Measurements from ENCODE around the gene ZKSCAN3. TPM values are rescaled to one million over a fixed set of nuclear protein-coding genes. Genes with fewer than 3 reads are reported as not detected.

The ZKSCAN3 gene
- total and polyA plus RNA-seq, 2 of the 8 experiments (the other 6 are each of a cell fraction or from before 2014, with no cell fraction given) = 2.7 to 9.8 TPM

DNA sequence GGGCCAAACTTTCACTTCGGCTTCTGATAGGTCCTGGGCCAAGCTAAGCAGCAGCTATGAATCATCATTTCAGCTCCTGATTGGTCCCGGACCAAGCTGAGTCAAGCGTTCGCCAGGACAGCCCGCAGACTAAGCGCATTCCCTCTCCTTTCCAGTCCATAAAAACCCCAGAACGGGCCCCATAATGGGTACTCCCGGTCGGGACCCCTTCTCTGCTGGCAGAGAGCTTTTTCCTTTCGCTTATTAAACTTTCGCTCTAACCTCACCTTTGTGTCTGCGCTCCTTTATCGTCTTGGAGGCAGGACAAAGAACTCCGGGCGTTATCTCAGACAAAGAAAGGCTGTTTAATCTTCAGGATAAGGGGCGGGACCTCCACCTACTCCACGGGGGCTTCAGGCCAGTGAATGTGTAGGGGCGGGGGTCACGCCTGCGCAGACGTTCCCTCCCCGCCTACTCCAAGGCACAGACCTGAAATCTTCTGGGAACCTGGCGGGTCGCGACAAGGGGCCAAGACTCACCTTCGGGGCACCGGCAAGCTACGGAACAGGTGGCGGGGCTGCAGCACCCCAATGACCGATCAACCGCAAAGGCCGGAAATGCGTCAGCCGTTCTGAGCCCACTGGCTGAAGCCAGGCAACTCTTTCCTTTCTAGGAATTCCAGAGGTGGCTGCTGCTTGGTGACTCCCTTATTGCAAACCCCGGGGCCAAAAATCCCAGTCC lies 14.0 kb upstream of the ZKSCAN3 start, which contains the start of gene ZSCAN31:
TSS of gene ZSCAN31 (minus strand) at position 585 of the 720 bp plus-strand sequence. CDS start 6,465 bp downstream, outside the sequence.
- H3K27me3 ChIP-seq (replicated peaks in 1 of 4; ENCODE audit: control insufficient read depth in 3 of 4, extremely low read depth in 1 of 4, insufficient read depth in 3 of 4, low read length in 3 of 4) = no peaks in the 10 kb centered on the region
- 0 out of 2 replicates have a peak within 1 kb of the TSS, but pooled peaks have one; percentile 95 for H2BK15ac ChIP-seq (ENCODE audit: low read length)
- H3K4me3 ChIP-seq (ENCODE audit: extremely low read depth in 1 of 4, insufficient read depth in 2 of 4, low read depth in 3 of 4, low read length in 4 of 4) = peak within 1 kb of the TSS; percentile 86 to 95 (median 91)
- peak within 1 kb of the TSS; percentile 81 to 98 for H3K4me2 ChIP-seq (ENCODE audit: insufficient read depth in 1 of 2, low read depth in 2 of 2, low read length in 2 of 2)
- no peaks in the 10 kb centered on the region for H3K4me1 ChIP-seq (replicated peaks in 1 of 4; ENCODE audit: control insufficient read depth in 3 of 4, insufficient read depth in 4 of 4, low read length in 3 of 4)
- FAIRE-seq (peak; percentile 52), DNase-seq (ENCODE audit: low read depth in 1 of 2, low spot score in 2 of 2) (peak; percentile 89 to 95)
- CTCF ChIA-PET (ENCODE audit: partially characterized antibody) = interaction anchor here (1.0 to 2.5 kb wide), 5 partner anchors 10 to 52 kb away, joined by 3 to 9 read pairs (median 4); partner anchors contain the start of gene ZKSCAN3
- no peak within 1 kb of the TSS for H3K14ac ChIP-seq (ENCODE audit: insufficient read length)
- peak within 1 kb of the TSS; percentile 89 for H2BK5ac ChIP-seq (ENCODE audit: low read depth, low read length)
- H2BK12ac ChIP-seq (ENCODE audit: low read depth, low read length) = peak within 1 kb of the TSS; percentile 23; the same call in 1 of the 2 replicates
- H2AK5ac ChIP-seq (ENCODE audit: low read depth, low read length) = 0 out of 2 replicates have a peak within 1 kb of the TSS, but pooled peaks have one; percentile 32
- H3K56ac ChIP-seq (replicated peaks; ENCODE audit: insufficient read length, low read depth, low read length) = peak within 1 kb of the TSS; percentile 43
- H3K9ac ChIP-seq (replicated peaks in 1 of 4; ENCODE audit: extremely low read depth in 1 of 4, low read depth in 3 of 4, low read length in 3 of 4) = peak within 1 kb of the TSS; percentile 69 to 96 (median 91)
- H4K91ac ChIP-seq (replicated peaks; ENCODE audit: insufficient read length, low read length) = peak within 1 kb of the TSS; percentile 46
- no peak within 1 kb of the TSS for H3K23ac ChIP-seq (ENCODE audit: insufficient read length)
- H3K23me2 ChIP-seq (ENCODE audit: low read depth, low read length) = peaks cover 2% of the 10 kb centered on the region; the same call in 1 of the 2 replicates
- WGBS, 2 experiments (ENCODE audit: extremely low coverage in 1 of 2, insufficient coverage in 1 of 2, insufficient read length in 1 of 2, insufficient replicate concordance in 2 of 2, low coverage in 1 of 2, low lambda C conversion rate in 2 of 2, missing lambda C conversion rate in 1 of 2) = 1% methylated on average over 35 of the region's 35 CpGs; no CpG with 5 or more reads in 1 of the 2 experiments
- H3K9me3 ChIP-seq (ENCODE audit: insufficient read depth in 2 of 2, low read depth in 1 of 2, low read length in 1 of 2) = no peaks in the 10 kb centered on the region
- H3K79me1 ChIP-seq (ENCODE audit: low read depth, low read length) = no peaks in the 10 kb centered on the region
- H3K18ac ChIP-seq (ENCODE audit: extremely low read depth, low read length) = peak within 1 kb of the TSS; percentile 99
- H4K20me1 ChIP-seq (replicated peaks in 1 of 2; ENCODE audit: control insufficient read depth in 1 of 2, insufficient read depth in 2 of 2, low read length in 2 of 2) = no peaks in the 10 kb centered on the region
- H3K4ac ChIP-seq (replicated peaks; ENCODE audit: insufficient read length, low read depth, low read length) = peak within 1 kb of the TSS; percentile 76
- no peaks in the 10 kb centered on the region for H3K36me3 ChIP-seq (ENCODE audit: control insufficient read depth in 2 of 4, insufficient read depth in 4 of 4, low read length in 3 of 4)
- peak within 1 kb of the TSS; percentile 47 for H2BK120ac ChIP-seq (replicated peaks; ENCODE audit: low read depth, low read length)
- H4K5ac ChIP-seq (ENCODE audit: insufficient read length, low read depth, low read length) = peak within 1 kb of the TSS; percentile 74
- POLR2A ChIA-PET (ENCODE audit: partially characterized antibody) = interaction anchor here (0.5 to 3.6 kb wide), 56 partner anchors 8 to 525 kb away, joined by 3 to 36 read pairs (median 4); partner anchors contain the start of genes PGBD1, ZKSCAN3, ZKSCAN4 and ZKSCAN8
- H2BK20ac ChIP-seq (ENCODE audit: low read length) = no peak within 1 kb of the TSS
- H2AFZ ChIP-seq (ENCODE audit: low read length) = peak within 1 kb of the TSS; percentile 36; the same call in 1 of the 2 replicates
- peak within 1 kb of the TSS; percentile 93; the same call in 1 of the 2 replicates for H4K8ac ChIP-seq (ENCODE audit: extremely low read depth, insufficient read depth, low read length)
- peak within 1 kb of the TSS; percentile 95 for H3K27ac ChIP-seq (ENCODE audit: low read depth, low read length)
- H3K79me2 ChIP-seq (ENCODE audit: control insufficient read depth in 1 of 2, insufficient read depth in 2 of 2, low read length in 2 of 2) = no peaks in the 10 kb centered on the region; a peak in 1 of 4 replicates
- TF ChIP-seq CREB1 (IDR thresholded peaks at IDR 0.05) (peak; percentile 82), NANOG (IDR thresholded peaks at IDR 0.05; ENCODE audit: insufficient read depth, low read depth, low read length, poor library complexity, severe bottlenecking) (no peak), CEBPB (IDR thresholded peaks at IDR 0.05; ENCODE audit: low read depth, low read length) (no peak), POLR2AphosphoS5 (IDR thresholded peaks at IDR 0.05; ENCODE audit: low read depth, low read length) (peak; percentile 78), CHD2 (IDR thresholded peaks at IDR 0.05; ENCODE audit: low read length) (0 out of 2 replicates have a peak, but pooled peaks have one; percentile 13), YY1 (IDR thresholded peaks at IDR 0.05; ENCODE audit: low read depth, low read length) (peak; percentile 74), POLR2A (IDR thresholded peaks at IDR 0.05; ENCODE audit: control extremely low read depth in 1 of 2, low read depth in 2 of 2, low read length in 2 of 2) (peak; percentile 86 to 99), RBBP5 (IDR thresholded peaks at IDR 0.05; ENCODE audit: borderline replicate concordance, low read depth, low read length) (no peak; the same call in 1 of the 2 replicates), JUND (IDR thresholded peaks at IDR 0.05; ENCODE audit: low read length) (peak; percentile 91)
- TF ChIP-seq, protein P1, sequence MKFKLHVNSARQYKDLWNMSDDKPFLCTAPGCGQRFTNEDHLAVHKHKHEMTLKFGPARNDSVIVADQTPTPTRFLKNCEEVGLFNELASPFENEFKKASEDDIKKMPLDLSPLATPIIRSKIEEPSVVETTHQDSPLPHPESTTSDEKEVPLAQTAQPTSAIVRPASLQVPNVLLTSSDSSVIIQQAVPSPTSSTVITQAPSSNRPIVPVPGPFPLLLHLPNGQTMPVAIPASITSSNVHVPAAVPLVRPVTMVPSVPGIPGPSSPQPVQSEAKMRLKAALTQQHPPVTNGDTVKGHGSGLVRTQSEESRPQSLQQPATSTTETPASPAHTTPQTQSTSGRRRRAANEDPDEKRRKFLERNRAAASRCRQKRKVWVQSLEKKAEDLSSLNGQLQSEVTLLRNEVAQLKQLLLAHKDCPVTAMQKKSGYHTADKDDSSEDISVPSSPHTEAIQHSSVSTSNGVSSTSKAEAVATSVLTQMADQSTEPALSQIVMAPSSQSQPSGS (IDR thresholded peaks at IDR 0.05; ENCODE audit: low read length) = peak; percentile 94

Data from H1 (cell line).